HG03139 (cell line): ENCODE results near the gene KHDC3L.
"Not testable (repeated sequence)": the region's sequence is repeated elsewhere in the genome, so short reads cannot be mapped to it uniquely, and the experiment has no call there.

Source experiments
- ATAC-seq: cut with Tn5 transposase; IDR thresholded peaks from one replicate; pipeline ENCODE4 v1.9.1; 2021; ENCODE audit not compliant: unreplicated experiment

The KHDC3L gene

GRCh38 chr6:73369157-73369556 is 6.7 kb downstream of the KHDC3L start:
- ATAC-seq, result no peak

GRCh38 chr6:73369563-73369962 is 7.1 kb downstream of the KHDC3L start, which contains the start of gene OOEP:
TSS of gene OOEP (minus strand) at chr6:73369897. CDS start at chr6:73369792, 105 bp downstream.
- ATAC-seq, result no peak

GRCh38 chr6:73371984-73372383 is 9.5 kb downstream of the KHDC3L start:
- no peak for ATAC-seq

GRCh38 chr6:73372516-73372915 is 10.1 kb downstream of the KHDC3L start:
- no peak for ATAC-seq

DNA sequence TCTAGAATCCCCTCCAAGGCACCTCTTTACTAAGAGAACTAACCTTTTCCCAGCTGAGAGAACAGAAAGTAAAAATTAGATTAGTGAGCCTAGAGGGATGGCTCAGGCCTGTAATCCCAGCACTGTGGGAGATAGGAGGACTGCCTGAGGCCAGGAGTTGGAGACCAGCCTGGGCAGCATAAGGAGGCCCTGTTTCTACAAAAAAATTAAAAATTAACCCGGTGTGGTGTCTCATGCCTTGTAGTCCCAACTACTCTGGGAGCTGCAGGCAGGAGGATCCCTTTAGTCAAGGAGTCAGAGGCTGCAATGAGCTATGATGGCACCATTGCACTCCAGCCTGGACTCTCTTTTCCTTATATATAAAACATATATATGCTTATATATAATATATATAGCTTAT is 12.8 kb downstream of the KHDC3L start:
- no peak for ATAC-seq

DNA sequence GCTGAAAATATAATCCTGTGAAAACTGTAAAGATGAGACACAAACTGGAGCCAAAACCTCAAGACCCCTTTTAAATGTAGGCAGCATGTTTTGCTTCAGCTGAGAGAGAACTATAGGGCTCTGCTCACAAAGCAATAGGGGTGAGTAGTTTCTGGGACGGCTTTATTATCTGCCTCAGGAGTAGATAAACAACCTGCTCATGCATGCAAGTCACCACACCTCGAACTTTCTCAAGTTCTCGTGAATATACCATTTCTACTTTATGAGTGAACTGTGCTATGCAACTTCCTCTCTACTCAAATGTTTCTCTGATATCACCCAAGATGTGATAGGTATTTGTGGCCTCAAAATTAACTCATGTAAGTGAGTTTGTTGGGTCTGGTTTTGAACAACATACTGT is 14.8 kb downstream of the KHDC3L start:
- ATAC-seq, result no peak

GRCh38 chr6:73381531-73381930 is 19.1 kb downstream of the KHDC3L start:
- ATAC-seq, result not testable (repeated sequence)

GRCh38 chr6:73382462-73383113 is 20.1 kb downstream of the KHDC3L start:
- no peak for ATAC-seq

DNA sequence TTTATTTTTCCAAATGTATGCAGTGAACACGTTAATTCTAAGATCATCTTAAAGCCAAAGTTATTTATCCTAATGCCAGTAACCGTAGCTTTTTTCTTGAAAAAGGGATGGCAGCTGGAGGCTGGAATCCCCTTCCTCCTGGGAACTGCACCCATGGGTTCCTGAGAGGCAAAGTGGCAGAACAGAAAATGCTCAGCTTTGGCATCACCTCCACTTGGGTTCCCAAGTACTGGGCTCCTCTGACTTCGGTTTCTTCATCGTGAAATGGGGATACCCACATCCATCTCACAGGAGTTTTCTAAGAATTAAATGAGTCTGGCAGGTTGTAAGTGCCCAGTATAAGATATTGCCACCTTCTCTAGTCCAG is 26.0 kb downstream of the KHDC3L start:
- no peak for ATAC-seq

DNA sequence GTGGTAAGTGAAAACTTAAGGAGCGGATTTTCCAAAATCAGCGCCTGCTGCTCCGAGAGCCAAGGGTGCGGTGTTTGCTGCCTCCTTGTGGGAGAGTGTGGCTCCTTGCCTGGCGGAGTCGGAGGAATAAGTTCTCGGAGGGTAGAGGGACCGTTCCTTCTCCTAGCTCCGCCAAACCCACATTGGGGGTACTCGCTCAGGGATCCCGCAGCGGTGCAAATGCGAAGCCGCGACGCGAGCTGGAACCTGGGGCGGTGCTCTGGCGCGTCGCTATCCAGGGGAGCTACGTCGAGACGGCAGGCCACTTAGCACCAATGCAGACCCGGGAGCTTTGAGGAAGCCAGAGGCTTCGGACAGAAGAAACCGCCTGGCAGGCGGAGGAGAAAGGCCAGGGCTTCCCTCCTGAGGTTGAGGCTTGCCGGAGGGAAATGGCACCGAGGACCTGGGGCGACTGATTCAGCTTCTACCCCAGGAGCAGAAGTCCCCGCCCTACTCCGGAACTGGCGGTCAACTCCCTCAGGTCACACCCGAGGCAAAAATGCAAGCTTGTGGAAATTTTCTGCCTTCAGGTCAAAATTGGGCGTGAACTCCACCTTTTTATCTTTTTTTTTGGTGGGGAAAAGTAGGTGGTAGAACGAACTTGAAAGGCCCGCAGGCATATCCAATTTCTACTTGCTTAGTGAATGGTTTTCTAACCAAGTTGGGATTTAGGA is 26.5 kb downstream of the KHDC3L start:
- ATAC-seq, result peak; percentile 64

DNA sequence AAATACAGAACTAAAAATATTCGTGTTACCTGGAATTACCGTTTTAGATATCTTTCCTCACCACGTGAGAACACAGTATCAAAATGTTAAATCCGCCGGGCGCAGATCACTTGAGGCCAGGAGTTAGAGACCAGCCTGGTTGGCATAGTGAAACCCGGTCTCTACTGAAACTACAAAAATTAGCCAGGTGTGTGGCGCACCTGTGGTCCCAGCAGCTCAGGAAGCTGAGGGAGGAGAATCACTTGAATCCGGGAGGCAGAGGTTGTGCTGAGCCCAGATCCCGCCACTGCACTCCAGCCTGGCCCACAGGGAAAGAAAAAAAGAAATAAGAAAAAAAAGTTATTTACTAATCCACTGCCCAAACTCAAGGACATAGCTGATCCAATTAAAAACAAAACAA is 27.4 kb downstream of the KHDC3L start:
- ATAC-seq, result no peak

GRCh38 chr6:73391675-73392074 is 29.2 kb downstream of the KHDC3L start:
- ATAC-seq, result no peak

GRCh38 chr6:73392188-73392587 is 29.7 kb downstream of the KHDC3L start:
- not testable (repeated sequence) for ATAC-seq

DNA sequence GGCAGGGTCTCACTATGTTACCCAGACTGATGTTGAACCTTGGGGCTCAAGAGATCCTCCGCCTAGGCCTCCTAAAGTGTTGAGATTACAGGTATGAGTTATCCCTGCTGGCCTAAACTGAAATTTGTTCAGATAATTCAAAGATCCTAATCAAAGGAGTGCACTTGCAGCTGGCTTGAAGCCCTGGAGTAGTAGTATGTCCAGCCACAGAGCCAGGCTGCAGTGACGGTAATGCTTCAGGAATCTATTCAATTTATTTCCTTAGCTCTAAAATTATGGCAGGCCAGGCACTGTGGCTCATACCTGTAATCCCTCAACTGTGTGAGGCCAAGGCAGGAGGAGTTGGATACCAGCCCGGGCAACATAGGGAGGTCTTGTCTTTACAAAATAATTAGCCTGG is 30.8 kb downstream of the KHDC3L start:
- ATAC-seq, result no peak

GRCh38 chr6:73394577-73395354 is 32.3 kb downstream of the KHDC3L start, which contains the start of gene DDX43:
TSS of gene DDX43 (plus strand) at chr6:73394828. CDS start at chr6:73394906, 78 bp downstream.
- no peak for ATAC-seq

DNA sequence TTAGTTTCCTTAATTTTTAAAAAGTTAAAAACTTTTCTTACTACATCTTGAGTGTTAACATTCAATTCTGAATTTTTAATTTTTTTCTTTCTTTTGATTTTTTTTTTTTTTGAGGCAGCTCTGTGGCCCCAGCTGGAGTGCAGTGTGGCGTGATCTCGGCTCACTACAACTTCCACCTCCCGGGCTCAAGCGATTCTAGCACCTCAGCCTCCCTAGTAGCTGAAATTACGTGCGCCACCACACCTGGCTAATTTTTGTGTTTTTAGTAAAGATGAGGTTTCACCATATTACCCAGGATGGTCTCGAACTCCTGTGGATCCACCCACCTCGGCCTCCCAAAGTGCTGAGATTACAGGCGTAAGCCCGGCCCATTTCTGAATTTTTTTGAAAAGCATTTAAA is 33.4 kb downstream of the KHDC3L start:
- no peak for ATAC-seq

DNA sequence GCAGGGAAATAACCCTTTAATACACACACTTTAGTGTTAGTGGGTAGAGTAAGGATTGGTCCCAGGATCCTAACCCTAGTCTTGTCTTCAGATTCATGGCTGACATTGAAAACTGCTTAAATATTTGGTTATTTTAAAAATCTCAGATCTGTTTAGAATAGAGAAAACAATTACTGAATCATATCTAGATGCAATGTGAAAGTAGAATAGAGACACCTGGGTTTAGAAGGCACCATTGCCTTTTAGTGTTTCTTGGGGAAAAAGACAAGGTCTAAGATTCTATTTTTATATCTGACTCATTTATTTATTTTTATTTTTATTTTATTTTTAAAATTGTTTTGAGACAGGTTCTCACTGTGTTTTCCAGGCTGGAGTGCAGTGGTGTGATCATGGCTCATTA is 38.2 kb downstream of the KHDC3L start:
- ATAC-seq, result no peak

DNA sequence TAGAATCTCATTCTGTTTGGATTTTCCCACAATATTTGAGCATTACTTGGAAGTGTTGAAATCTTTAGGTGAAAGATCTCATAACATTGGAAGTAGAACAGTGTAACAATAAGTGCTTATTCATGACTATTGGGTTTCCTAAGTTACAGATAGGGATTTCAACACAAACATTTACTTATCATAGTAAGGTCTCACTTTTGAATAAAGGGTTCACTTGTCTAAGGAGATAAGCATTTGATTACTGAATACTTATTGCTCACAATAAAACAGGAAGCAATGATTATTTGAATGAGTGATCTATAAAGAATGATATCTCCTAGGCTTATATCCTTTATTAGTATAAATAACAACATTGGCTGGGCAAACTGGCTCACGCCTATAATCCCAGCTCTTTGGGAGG is 46.9 kb downstream of the KHDC3L start:
- no peak for ATAC-seq

DNA sequence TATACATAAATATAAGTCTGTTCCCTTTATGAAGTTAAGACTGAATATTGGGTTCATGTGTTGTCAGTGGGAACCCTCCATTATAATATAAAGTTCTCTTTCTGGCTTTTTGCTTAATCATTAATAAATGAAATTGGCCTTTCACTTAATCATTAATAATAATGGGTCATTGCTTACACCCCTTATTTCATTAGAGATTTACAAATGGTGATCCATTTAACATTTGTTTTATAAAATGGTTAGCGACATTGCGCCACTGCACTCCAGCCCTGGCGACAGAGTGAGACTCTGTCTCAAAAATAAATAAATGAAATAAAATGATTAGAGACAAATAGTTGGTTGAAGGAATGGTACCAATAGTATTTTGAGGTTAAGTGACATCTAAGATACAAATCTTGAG is 50.6 kb downstream of the KHDC3L start:
- ATAC-seq, result no peak
